H1 (cell line): ENCODE measurements around the gene CUL1. TPM values are rescaled to one million over a fixed set of nuclear protein-coding genes. Genes with fewer than 3 reads are reported as not detected.

ENCODE experiments used
- CTCF ChIA-PET: fragments of 300-600 bp; sonication (Branson Sonifier 250); formaldehyde crosslinking; loops from one replicate; lab custom pipeline; 2021; ENCODE audit not compliant: partially characterized antibody; lab: Charles Lee
- POLR2A ChIA-PET: fragments of 300-600 bp; sonication (Branson Sonifier 250); formaldehyde crosslinking; loops from one replicate; lab custom pipeline; 2021; ENCODE audit warnings: inconsistent platforms; ENCODE audit not compliant: partially characterized antibody; lab: Charles Lee
- DNase-seq, 2 experiments: peaks; one replicate each; pipeline versions ENCODE4 v3.0.0 to v3.0.0-alpha.2; 2010 to 2022; ENCODE audit warnings: low spot score in 2 of 2, low read depth in 1 of 2, mixed read lengths in 1 of 2
- FAIRE-seq: peaks from 2 replicates; lab custom pipeline; 2011; peaks lifted over from hg19 to GRCh38; lab: Jason Lieb, UNC
- H2AFZ ChIP-seq: 2 replicates; pipeline ENCODE4 v1.8.1; 2012; ENCODE audit warnings: low read length, inconsistent platforms
- H2AK5ac ChIP-seq: 2 replicates; pipeline ENCODE4 v1.6.1; 2013; ENCODE audit warnings: low read depth, low read length
- H2BK120ac ChIP-seq: replicated peaks from 2 replicates; pipeline ENCODE3; 2013; ENCODE audit warnings: low read depth, low read length, inconsistent platforms
- H2BK12ac ChIP-seq: 2 replicates; pipeline ENCODE4 v1.6.1; 2013; ENCODE audit warnings: low read depth, low read length
- H2BK15ac ChIP-seq: 2 replicates; pipeline ENCODE4 v1.6.1; 2013; ENCODE audit warnings: low read length
- H2BK20ac ChIP-seq: 2 replicates; pipeline ENCODE4 v1.6.1; 2013; ENCODE audit warnings: low read length
- H2BK5ac ChIP-seq: 2 replicates; pipeline ENCODE4 v1.6.1; 2013; ENCODE audit warnings: low read depth, low read length
- H3K14ac ChIP-seq: 2 replicates; pipeline ENCODE4 v1.6.1; 2013; ENCODE audit warnings: inconsistent platforms; ENCODE audit not compliant: insufficient read length
- H3K18ac ChIP-seq: 2 replicates; pipeline ENCODE4 v1.6.1; 2013; ENCODE audit warnings: low read length; ENCODE audit errors: extremely low read depth
- H3K23ac ChIP-seq: 2 replicates; pipeline ENCODE4 v1.6.1; 2013; ENCODE audit warnings: inconsistent platforms; ENCODE audit not compliant: insufficient read length
- H3K23me2 ChIP-seq: 2 replicates; pipeline ENCODE4 v1.6.1; 2013; ENCODE audit warnings: low read depth, low read length
- H3K27ac ChIP-seq: 2 replicates; pipeline ENCODE4 v1.6.1; 2011; ENCODE audit warnings: low read depth, low read length, inconsistent platforms
- H3K27me3 ChIP-seq, 4 experiments: replicated peaks in 1 of 4; 1 replicate in 1 of 4; 2 replicates in 3 of 4; pipeline versions ENCODE4 v1.6.1 to v1.8.1; 2011 to 2013; ENCODE audit warnings: low read length in 3 of 4, mild to moderate bottlenecking in 3 of 4, inconsistent platforms in 2 of 4, mixed read lengths in 2 of 4, moderate library complexity in 1 of 4; ENCODE audit not compliant: control insufficient read depth in 3 of 4, insufficient read depth in 3 of 4; ENCODE audit errors: extremely low read depth in 1 of 4
- H3K36me3 ChIP-seq, 4 experiments: 2 replicates each; pipeline versions ENCODE4 v1.6.1 to v1.8.1; 2011 to 2013; ENCODE audit warnings: mild to moderate bottlenecking in 4 of 4, low read length in 3 of 4, moderate library complexity in 2 of 4, control low read depth in 1 of 4, inconsistent platforms in 1 of 4; ENCODE audit not compliant: insufficient read depth in 4 of 4, control insufficient read depth in 2 of 4
- H3K4ac ChIP-seq: replicated peaks from 2 replicates; pipeline ENCODE3; 2013; ENCODE audit warnings: low read length, low read depth, mixed read lengths, inconsistent platforms; ENCODE audit not compliant: insufficient read length
- H3K4me1 ChIP-seq, 4 experiments: replicated peaks in 1 of 4; 1 replicate in 1 of 4; 2 replicates in 3 of 4; pipeline versions ENCODE4 v1.6.1 to v1.8.1; 2011 to 2013; ENCODE audit warnings: low read length in 3 of 4, inconsistent platforms in 2 of 4, mixed read lengths in 1 of 4; ENCODE audit not compliant: insufficient read depth in 4 of 4, control insufficient read depth in 3 of 4
- H3K4me2 ChIP-seq, 2 experiments: 2 replicates each; pipeline versions ENCODE4 v1.6.1 to v1.8.1; 2011 to 2013; ENCODE audit warnings: low read depth in 2 of 2, low read length in 2 of 2, control low read depth in 1 of 2, inconsistent platforms in 1 of 2, mild to moderate bottlenecking in 1 of 2; ENCODE audit not compliant: insufficient read depth in 1 of 2
- H3K4me3 ChIP-seq, 4 experiments: fragments of 200-600, 300-600 bp in 1 of 4; sonication (generic), shearing (Covaris generic), sonication (Bioruptor Twin) in 1 of 4; 2 replicates each; pipeline versions ENCODE4 v1.5.1 to v1.8.1; 2011 to 2016; ENCODE audit warnings: low read length in 4 of 4, low read depth in 3 of 4, control low read depth in 2 of 4, inconsistent platforms in 2 of 4, mild to moderate bottlenecking in 2 of 4, mixed read lengths in 1 of 4, moderate library complexity in 1 of 4; ENCODE audit not compliant: insufficient read depth in 2 of 4; ENCODE audit errors: extremely low read depth in 1 of 4
- H3K56ac ChIP-seq: replicated peaks from 2 replicates; pipeline ENCODE3; 2013; ENCODE audit warnings: low read depth, mild to moderate bottlenecking, mixed read lengths, low read length, inconsistent platforms; ENCODE audit not compliant: insufficient read length
- H3K79me1 ChIP-seq: 2 replicates; pipeline ENCODE4 v1.6.1; 2013; ENCODE audit warnings: low read depth, low read length, control low read depth
- H3K79me2 ChIP-seq, 2 experiments: 2 replicates each; pipeline versions ENCODE4 v1.6.1 to v1.8.1; 2012 to 2013; ENCODE audit warnings: low read length in 2 of 2, mild to moderate bottlenecking in 2 of 2, inconsistent platforms in 1 of 2; ENCODE audit not compliant: insufficient read depth in 2 of 2, control insufficient read depth in 1 of 2
- H3K9ac ChIP-seq, 4 experiments: replicated peaks in 1 of 4; 1 replicate in 1 of 4; 2 replicates in 3 of 4; pipeline versions ENCODE4 v1.6.1 to v1.8.1; 2011 to 2013; ENCODE audit warnings: low read depth in 3 of 4, low read length in 3 of 4, control low read depth in 2 of 4, mild to moderate bottlenecking in 2 of 4, moderate library complexity in 2 of 4, inconsistent platforms in 1 of 4; ENCODE audit errors: extremely low read depth in 1 of 4
- H3K9me3 ChIP-seq, 2 experiments: 2 replicates each; pipeline versions ENCODE4 v1.6.1 to v1.8.1; 2012 to 2013; ENCODE audit warnings: mild to moderate bottlenecking in 2 of 2, moderate library complexity in 2 of 2, control low read depth in 1 of 2, inconsistent platforms in 1 of 2, low read depth in 1 of 2, low read length in 1 of 2, mixed read lengths in 1 of 2; ENCODE audit not compliant: insufficient read depth in 2 of 2
- H4K20me1 ChIP-seq, 2 experiments: replicated peaks in 1 of 2; 2 replicates each; pipeline versions ENCODE3 to v1.8.1; 2011 to 2013; ENCODE audit warnings: inconsistent platforms in 2 of 2, low read length in 2 of 2, mild to moderate bottlenecking in 1 of 2; ENCODE audit not compliant: insufficient read depth in 2 of 2, control insufficient read depth in 1 of 2
- H4K5ac ChIP-seq: 2 replicates; pipeline ENCODE4 v1.6.1; 2013; ENCODE audit warnings: low read length, low read depth, mixed read lengths, inconsistent platforms; ENCODE audit not compliant: insufficient read length
- H4K8ac ChIP-seq: 2 replicates; pipeline ENCODE4 v1.8.0; 2013; ENCODE audit warnings: mild to moderate bottlenecking, moderate library complexity, low read length, inconsistent platforms; ENCODE audit not compliant: insufficient read depth; ENCODE audit errors: extremely low read depth
- H4K91ac ChIP-seq: replicated peaks from 2 replicates; pipeline ENCODE3; 2013; ENCODE audit warnings: low read length, mixed read lengths, inconsistent platforms; ENCODE audit not compliant: insufficient read length
- CEBPB ChIP-seq: IDR thresholded peaks from 2 replicates; pipeline ENCODE4 v1.6.1; 2012; ENCODE audit warnings: low read depth, low read length
- EP300 ChIP-seq, 2 experiments: IDR thresholded peaks; 1 replicate in 1 of 2; 2 replicates in 1 of 2; pipeline ENCODE4 v1.6.1; 2011 to 2012; ENCODE audit warnings: low read depth in 2 of 2, low read length in 2 of 2, mild to moderate bottlenecking in 2 of 2, borderline replicate concordance in 1 of 2, inconsistent platforms in 1 of 2, moderate library complexity in 1 of 2
- HDAC2 ChIP-seq, 2 experiments: fragments of 300-600 bp in 1 of 2; sonication (generic) in 1 of 2; IDR thresholded peaks; 2 replicates each; pipeline ENCODE4 v1.6.1; 2011 to 2012; ENCODE audit warnings: low read depth in 2 of 2, low read length in 2 of 2, mild to moderate bottlenecking in 2 of 2, moderate library complexity in 2 of 2, borderline replicate concordance in 1 of 2, inconsistent platforms in 1 of 2
- NRF1 ChIP-seq: IDR thresholded peaks from 2 replicates; pipeline ENCODE4 v1.6.1; 2011; ENCODE audit warnings: mild to moderate bottlenecking, low read depth, low read length, improper control_type of control experiment
- PHF8 ChIP-seq: fragments of 200-600 bp; sonication (generic); conservative IDR thresholded peaks from 2 replicates; pipeline ENCODE4 v1.7.1; 2012; ENCODE audit warnings: low read depth, mild to moderate bottlenecking, inconsistent platforms, low read length, moderate library complexity
- POLR2A ChIP-seq, 2 experiments: IDR thresholded peaks; 1 replicate in 1 of 2; 2 replicates in 1 of 2; pipeline ENCODE4 v1.6.1; 2011; ENCODE audit warnings: low read depth in 2 of 2, low read length in 2 of 2, mild to moderate bottlenecking in 2 of 2; ENCODE audit errors: control extremely low read depth in 1 of 2
- RBBP5 ChIP-seq: IDR thresholded peaks from 2 replicates; pipeline ENCODE4 v1.7.1; 2012; ENCODE audit warnings: low read depth, mild to moderate bottlenecking, inconsistent platforms, low read length, moderate library complexity, borderline replicate concordance
- RXRA ChIP-seq: IDR thresholded peaks from 2 replicates; pipeline ENCODE4 v1.6.1; 2011; ENCODE audit warnings: low read depth, mild to moderate bottlenecking, low read length, moderate library complexity; ENCODE audit not compliant: insufficient read depth
- SIN3A ChIP-seq, 2 experiments: IDR thresholded peaks in 1 of 2; conservative IDR thresholded peaks in 1 of 2; 2 replicates each; pipeline ENCODE4 v1.6.1; 2011 to 2012; ENCODE audit warnings: low read length in 2 of 2, improper control_type of control experiment in 1 of 2, low read depth in 1 of 2, mild to moderate bottlenecking in 1 of 2
- SP1 ChIP-seq: IDR thresholded peaks from 2 replicates; pipeline ENCODE4 v1.6.1; 2011; ENCODE audit warnings: low read depth, low read length
- SP4 ChIP-seq: IDR thresholded peaks from 2 replicates; pipeline ENCODE4 v1.6.1; 2012; ENCODE audit warnings: low read length, inconsistent platforms
- TAF7 ChIP-seq: optimal IDR thresholded peaks from 2 replicates; pipeline ENCODE3; 2011; ENCODE audit warnings: low read depth, mild to moderate bottlenecking, inconsistent platforms, low read length, moderate library complexity, borderline replicate concordance
- YY1 ChIP-seq: IDR thresholded peaks from 2 replicates; pipeline ENCODE4 v1.6.1; 2011; ENCODE audit warnings: low read depth, mild to moderate bottlenecking, low read length
- WGBS, 2 experiments: shearing (Covaris generic) in 1 of 2; methylation state at CpG; one replicate each; pipeline versions ENCODE4 v1.1.6 to v1.1.7; 2013 to 2015; ENCODE audit warnings: low lambda C conversion rate in 2 of 2, mixed read lengths in 2 of 2, inconsistent platforms in 1 of 2, low coverage in 1 of 2, missing lambda C conversion rate in 1 of 2; ENCODE audit not compliant: insufficient replicate concordance in 2 of 2, insufficient coverage in 1 of 2, insufficient read length in 1 of 2; ENCODE audit errors: extremely low coverage in 1 of 2, missing lambda C conversion rate in 1 of 2; 5-methylcytosine and 5-hydroxymethylcytosine counted together
- polyA plus RNA-seq, 7 experiments: library from polyadenylated mRNA; depleted of rRNA in 3 of 7; stranded (reverse) in 5 of 7; unstranded in 2 of 7; fragments of >200 nt in 5 of 7; fragments of 200-250 nt in 2 of 7; gene quantifications; 1 replicate in 5 of 7; 2 replicates in 1 of 7; 4 replicates in 1 of 7; pipeline versions ENCODE4 v1.2.1 to v1.2.3, GENCODE V29; 2011 to 2013; ENCODE audit warnings: missing spikeins in 2 of 7, mixed read lengths in 2 of 7
- total RNA-seq: library from RNA; stranded (reverse); fragmentation: NEBNext Ultra II Directional; extraction: Animal tissue kit (Norgen Biotek cat#: 25700); gene quantifications from 2 replicates; pipeline ENCODE4 v1.2.1, GENCODE V29; 2021
- TF ChIP-seq, protein P1 (sequence below): IDR thresholded peaks from 2 replicates; pipeline ENCODE4 v1.6.1; 2011; ENCODE audit warnings: low read depth, mild to moderate bottlenecking, low read length; ENCODE audit not compliant: insufficient read depth

CUL1 gene
- total and polyA plus RNA-seq, 2 of the 8 experiments (the other 6 are each of a cell fraction or from before 2014, with no cell fraction given) = 33.0 to 77.3 TPM

GRCh38 chr7:148681821-148682220 lies 16.9 kb upstream of the CUL1 start:
- H4K91ac ChIP-seq = no peak overlapping the region
- DNase-seq (no peak), FAIRE-seq (no peak)
- 0 out of 4 replicates have a peak, but pooled peaks cover 2 to 3% of the 10 kb centered on the region in 2 experiments for H3K9me3 ChIP-seq
- no peaks in the 10 kb centered on the region for H3K27me3 ChIP-seq
- no peaks in the 10 kb centered on the region for H3K79me2 ChIP-seq
- no peak overlapping the region for H2AFZ ChIP-seq
- no peak overlapping the region for H2BK12ac ChIP-seq
- POLR2A ChIA-PET = no interaction called here
- CTCF ChIA-PET = no interaction called here
- WGBS, 2 experiments = 86% methylated on average over 4 of the region's 4 CpGs; no CpG with 5 or more reads in 1 of the 2 experiments
- H3K4ac ChIP-seq = no peak overlapping the region
- no peak overlapping the region for H2BK120ac ChIP-seq
- no peak overlapping the region for H4K5ac ChIP-seq
- H3K23me2 ChIP-seq = no peaks in the 10 kb centered on the region
- H3K4me3 ChIP-seq = no peak overlapping the region
- no peak overlapping the region for H3K4me2 ChIP-seq
- H3K4me1 ChIP-seq = no peaks in the 10 kb centered on the region
- no peaks in the 10 kb centered on the region for H4K20me1 ChIP-seq
- no peak overlapping the region for H3K18ac ChIP-seq
- H3K23ac ChIP-seq = no peak overlapping the region
- no peak overlapping the region for H4K8ac ChIP-seq
- H3K79me1 ChIP-seq = no peaks in the 10 kb centered on the region
- no peak overlapping the region for H2AK5ac ChIP-seq
- H3K27ac ChIP-seq = no peak overlapping the region
- no peak overlapping the region for H3K9ac ChIP-seq
- H2BK5ac ChIP-seq = no peak overlapping the region
- H3K56ac ChIP-seq = no peak overlapping the region
- H2BK20ac ChIP-seq = no peak overlapping the region
- no peak overlapping the region for H3K14ac ChIP-seq
- no peak overlapping the region for H2BK15ac ChIP-seq
- no peaks in the 10 kb centered on the region for H3K36me3 ChIP-seq
- TF ChIP-seq SP4 (no peak), PHF8 (no peak), SIN3A (conservative IDR thresholded peaks at IDR 0.05 in 1 of 2, IDR thresholded peaks at IDR 0.05 in 1 of 2; ENCODE audit: low read depth in 1 of 2, low read length in 2 of 2) (no peak), NRF1 (no peak), HDAC2 (IDR thresholded peaks at IDR 0.05; ENCODE audit: borderline replicate concordance in 1 of 2, low read depth in 2 of 2, low read length in 2 of 2) (no peak), RXRA (no peak), RBBP5 (no peak), EP300 (IDR thresholded peaks at IDR 0.05; ENCODE audit: borderline replicate concordance in 1 of 2, low read depth in 2 of 2, low read length in 2 of 2) (no peak), SP1 (no peak), TAF7 (no peak), POLR2A (IDR thresholded peaks at IDR 0.05; ENCODE audit: control extremely low read depth in 1 of 2, low read depth in 2 of 2, low read length in 2 of 2) (no peak), YY1 (no peak), CEBPB (no peak)
- TF ChIP-seq, protein P1, sequence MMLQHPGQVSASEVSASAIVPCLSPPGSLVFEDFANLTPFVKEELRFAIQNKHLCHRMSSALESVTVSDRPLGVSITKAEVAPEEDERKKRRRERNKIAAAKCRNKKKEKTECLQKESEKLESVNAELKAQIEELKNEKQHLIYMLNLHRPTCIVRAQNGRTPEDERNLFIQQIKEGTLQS = no peak
